ENCODE measurements around the gene FXYD5.

GRCh38 chr19:35126624-35126959 is 27.9 kb upstream of the FXYD5 start:
- TF ChIP-seq CTCF (IDR thresholded peaks at IDR 0.05; ENCODE audit: low read length) = no peak
- TF ChIP-seq EZH2 (IDR thresholded peaks at IDR 0.05; ENCODE audit: borderline replicate concordance, low read length) = no peak

Data from OCI-LY1 (cell line).